Ishikawa (cell line): ENCODE results near the gene IL1RAPL1.

Experiments used
- CEBPB ChIP-seq: IDR thresholded peaks from 2 replicates; pipeline ENCODE4 v1.6.1; 2012
- CREB1 ChIP-seq: IDR thresholded peaks from 2 replicates; pipeline ENCODE4 v1.6.1; 2012; ENCODE audit warnings: low read depth
- EGR1 ChIP-seq: IDR thresholded peaks from 2 replicates; pipeline ENCODE4 v1.6.1; 2012
- EP300 ChIP-seq: IDR thresholded peaks from 2 replicates; pipeline ENCODE4 v1.6.1; 2012; ENCODE audit warnings: borderline replicate concordance
- FOXM1 ChIP-seq: IDR thresholded peaks from 2 replicates; pipeline ENCODE4 v1.6.1; 2012; ENCODE audit warnings: low read depth, borderline replicate concordance
- NFIC ChIP-seq: IDR thresholded peaks from 2 replicates; pipeline ENCODE4 v1.6.1; 2012
- RAD21 ChIP-seq: IDR thresholded peaks from 2 replicates; pipeline ENCODE4 v1.6.1; 2012; ENCODE audit warnings: low read depth
- TAF1 ChIP-seq: IDR thresholded peaks from 2 replicates; pipeline ENCODE4 v1.6.1; 2012; ENCODE audit warnings: low read depth, mild to moderate bottlenecking
- TCF12 ChIP-seq: IDR thresholded peaks from 2 replicates; pipeline ENCODE4 v1.6.1; 2012; ENCODE audit warnings: low read depth
- TEAD4 ChIP-seq: IDR thresholded peaks from 2 replicates; pipeline ENCODE4 v1.6.1; 2012
- YY1 ChIP-seq: IDR thresholded peaks from 2 replicates; pipeline ENCODE4 v1.6.1; 2012; ENCODE audit warnings: low read depth
- ZBTB7A ChIP-seq: IDR thresholded peaks from 2 replicates; pipeline ENCODE4 v1.6.1; 2012; ENCODE audit warnings: low read depth
- TF ChIP-seq, protein P1 (sequence below): IDR thresholded peaks from 2 replicates; pipeline ENCODE4 v1.6.1; 2012
- TF ChIP-seq, protein P2 (sequence below): IDR thresholded peaks from 2 replicates; pipeline ENCODE4 v1.6.1; 2012; ENCODE audit warnings: low read depth, mild to moderate bottlenecking
- TF ChIP-seq, protein P3 (sequence below): IDR thresholded peaks from 2 replicates; pipeline ENCODE4 v1.6.1; 2012

Gene IL1RAPL1

DNA sequence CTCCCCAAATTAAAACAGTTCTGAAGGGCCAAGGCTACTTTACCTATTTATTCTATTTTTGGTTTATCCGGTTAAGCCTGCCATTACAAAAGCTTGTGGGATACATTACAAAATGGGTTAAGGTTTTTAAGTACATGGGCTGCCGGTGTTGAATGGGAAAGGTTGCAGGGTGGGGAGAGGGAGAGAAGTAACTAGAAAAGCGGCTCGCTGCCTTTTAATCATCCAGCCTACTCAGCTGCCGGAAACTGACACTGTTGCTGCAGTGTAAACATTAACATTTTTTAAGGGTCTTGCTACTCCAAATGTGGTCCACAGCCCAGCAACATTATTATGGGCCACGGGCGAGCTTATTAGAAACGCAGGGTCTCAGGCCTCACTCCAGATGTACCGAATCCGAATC, 1.5 kb upstream of the IL1RAPL1 start:
- TF ChIP-seq YY1 (no peak), TAF1 (no peak), EGR1 (no peak), CREB1 (no peak), TCF12 (no peak), CEBPB (no peak), EP300 (no peak), FOXM1 (no peak), TEAD4 (no peak), RAD21 (no peak)
- TF ChIP-seq, protein P1, sequence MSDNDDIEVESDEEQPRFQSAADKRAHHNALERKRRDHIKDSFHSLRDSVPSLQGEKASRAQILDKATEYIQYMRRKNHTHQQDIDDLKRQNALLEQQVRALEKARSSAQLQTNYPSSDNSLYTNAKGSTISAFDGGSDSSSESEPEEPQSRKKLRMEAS: no peak
- TF ChIP-seq, protein P2, sequence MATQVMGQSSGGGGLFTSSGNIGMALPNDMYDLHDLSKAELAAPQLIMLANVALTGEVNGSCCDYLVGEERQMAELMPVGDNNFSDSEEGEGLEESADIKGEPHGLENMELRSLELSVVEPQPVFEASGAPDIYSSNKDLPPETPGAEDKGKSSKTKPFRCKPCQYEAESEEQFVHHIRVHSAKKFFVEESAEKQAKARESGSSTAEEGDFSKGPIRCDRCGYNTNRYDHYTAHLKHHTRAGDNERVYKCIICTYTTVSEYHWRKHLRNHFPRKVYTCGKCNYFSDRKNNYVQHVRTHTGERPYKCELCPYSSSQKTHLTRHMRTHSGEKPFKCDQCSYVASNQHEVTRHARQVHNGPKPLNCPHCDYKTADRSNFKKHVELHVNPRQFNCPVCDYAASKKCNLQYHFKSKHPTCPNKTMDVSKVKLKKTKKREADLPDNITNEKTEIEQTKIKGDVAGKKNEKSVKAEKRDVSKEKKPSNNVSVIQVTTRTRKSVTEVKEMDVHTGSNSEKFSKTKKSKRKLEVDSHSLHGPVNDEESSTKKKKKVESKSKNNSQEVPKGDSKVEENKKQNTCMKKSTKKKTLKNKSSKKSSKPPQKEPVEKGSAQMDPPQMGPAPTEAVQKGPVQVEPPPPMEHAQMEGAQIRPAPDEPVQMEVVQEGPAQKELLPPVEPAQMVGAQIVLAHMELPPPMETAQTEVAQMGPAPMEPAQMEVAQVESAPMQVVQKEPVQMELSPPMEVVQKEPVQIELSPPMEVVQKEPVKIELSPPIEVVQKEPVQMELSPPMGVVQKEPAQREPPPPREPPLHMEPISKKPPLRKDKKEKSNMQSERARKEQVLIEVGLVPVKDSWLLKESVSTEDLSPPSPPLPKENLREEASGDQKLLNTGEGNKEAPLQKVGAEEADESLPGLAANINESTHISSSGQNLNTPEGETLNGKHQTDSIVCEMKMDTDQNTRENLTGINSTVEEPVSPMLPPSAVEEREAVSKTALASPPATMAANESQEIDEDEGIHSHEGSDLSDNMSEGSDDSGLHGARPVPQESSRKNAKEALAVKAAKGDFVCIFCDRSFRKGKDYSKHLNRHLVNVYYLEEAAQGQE: no peak

DNA sequence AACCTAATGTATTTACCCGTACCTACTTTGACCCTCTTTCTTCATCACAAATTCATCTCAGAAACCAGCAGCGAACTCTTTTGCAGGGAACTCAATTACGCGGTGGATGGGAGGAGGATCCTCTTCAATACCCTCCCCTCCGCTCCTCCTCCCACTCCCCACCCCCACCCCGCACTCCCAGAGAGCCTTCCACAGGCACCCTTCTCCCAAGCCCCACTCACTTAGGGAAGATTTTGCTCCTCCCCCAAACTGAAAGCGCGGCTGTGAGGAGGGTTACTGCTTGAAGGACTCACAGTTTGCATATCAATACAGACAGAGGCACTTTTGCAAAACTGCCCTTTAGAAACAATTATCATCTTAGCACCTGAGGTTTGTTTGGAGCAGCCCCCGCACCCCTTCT, 960 bp upstream of the IL1RAPL1 start:
- no peak for TF ChIP-seq CREB1
- TF ChIP-seq, protein P3, sequence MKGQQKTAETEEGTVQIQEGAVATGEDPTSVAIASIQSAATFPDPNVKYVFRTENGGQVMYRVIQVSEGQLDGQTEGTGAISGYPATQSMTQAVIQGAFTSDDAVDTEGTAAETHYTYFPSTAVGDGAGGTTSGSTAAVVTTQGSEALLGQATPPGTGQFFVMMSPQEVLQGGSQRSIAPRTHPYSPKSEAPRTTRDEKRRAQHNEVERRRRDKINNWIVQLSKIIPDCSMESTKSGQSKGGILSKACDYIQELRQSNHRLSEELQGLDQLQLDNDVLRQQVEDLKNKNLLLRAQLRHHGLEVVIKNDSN: no peak
- no peak for TF ChIP-seq YY1
- no peak for TF ChIP-seq TEAD4
- TF ChIP-seq EP300: no peak
- no peak for TF ChIP-seq ZBTB7A
- no peak for TF ChIP-seq EGR1
- TF ChIP-seq FOXM1: no peak
- TF ChIP-seq TAF1: no peak
- TF ChIP-seq, protein P1: no peak
- no peak for TF ChIP-seq TCF12
- no peak for TF ChIP-seq CEBPB
- no peak for TF ChIP-seq NFIC
- no peak for TF ChIP-seq RAD21
- TF ChIP-seq, protein P2: no peak

DNA sequence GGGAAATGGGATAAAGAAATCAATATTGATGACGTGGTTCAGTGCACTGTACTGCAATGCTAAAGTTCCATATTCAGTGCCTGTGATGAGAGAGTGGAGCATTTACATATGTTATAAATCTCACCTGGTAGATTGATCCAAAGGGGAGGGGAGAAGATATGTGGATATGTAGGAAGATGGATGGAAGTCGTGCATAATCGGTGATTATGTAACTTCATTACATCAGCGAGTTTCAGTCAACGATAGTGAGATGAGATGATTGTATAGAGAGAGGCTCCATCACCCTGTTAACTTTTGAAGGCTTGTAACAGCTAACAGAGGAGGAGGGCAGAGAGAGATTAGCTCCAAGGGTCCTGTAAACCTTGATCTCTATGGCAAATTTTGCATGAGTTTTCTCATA, 1.8 kb downstream of the IL1RAPL1 start:
- TF ChIP-seq EGR1 (no peak), TEAD4 (no peak), ZBTB7A (no peak), FOXM1 (no peak)
- TF ChIP-seq, protein P3: no peak

DNA sequence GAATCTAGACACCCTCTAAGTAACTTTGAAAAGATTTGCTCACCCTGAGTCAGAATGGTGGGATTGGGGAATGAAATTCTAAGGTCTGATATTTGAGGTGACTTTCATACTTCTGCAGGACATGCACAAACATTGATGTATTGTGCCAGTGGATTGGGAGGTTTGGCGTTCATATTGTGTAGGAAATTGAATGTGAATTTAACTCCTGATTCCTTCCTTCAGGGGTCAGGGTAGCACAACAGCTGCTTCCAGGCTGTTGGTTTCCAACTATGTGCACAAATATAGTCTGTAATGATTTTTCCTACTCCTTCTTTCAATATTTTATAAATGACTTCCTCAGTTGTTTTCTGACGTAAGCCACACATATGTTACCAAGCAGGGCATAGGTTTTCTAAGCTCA, 3.1 kb downstream of the IL1RAPL1 start:
- TF ChIP-seq RAD21: no peak

DNA sequence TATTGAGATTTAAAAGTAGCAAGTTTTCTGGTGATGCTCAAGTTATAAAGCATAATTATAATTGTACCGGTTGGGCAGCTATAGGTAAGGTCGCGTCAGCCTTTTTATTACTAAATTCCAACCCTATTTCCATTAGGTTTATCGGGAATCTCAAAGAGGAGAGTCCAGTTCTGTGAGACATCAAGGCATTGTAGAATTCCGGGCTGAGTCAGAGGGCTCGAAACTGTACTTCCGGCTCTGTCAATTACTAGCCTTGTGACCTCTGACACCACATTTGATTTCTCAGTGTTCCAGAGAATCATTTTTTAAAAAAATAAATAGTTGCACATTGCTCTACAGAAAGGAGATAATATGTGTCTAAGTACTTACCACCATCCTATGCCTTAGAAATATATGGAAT, 4.3 kb downstream of the IL1RAPL1 start:
- TF ChIP-seq, protein P2: no peak
- TF ChIP-seq, protein P3: no peak
- TF ChIP-seq TCF12 (no peak), NFIC (no peak), CEBPB (no peak), ZBTB7A (no peak)
